ENCODE measurements around the gene FARP1. TPM values are rescaled to one million over a fixed set of nuclear protein-coding genes. Genes with fewer than 3 reads are reported as not detected.

FARP1 gene
- total RNA-seq, 1 experiment from 2014 or later: 96.6 TPM

DNA sequence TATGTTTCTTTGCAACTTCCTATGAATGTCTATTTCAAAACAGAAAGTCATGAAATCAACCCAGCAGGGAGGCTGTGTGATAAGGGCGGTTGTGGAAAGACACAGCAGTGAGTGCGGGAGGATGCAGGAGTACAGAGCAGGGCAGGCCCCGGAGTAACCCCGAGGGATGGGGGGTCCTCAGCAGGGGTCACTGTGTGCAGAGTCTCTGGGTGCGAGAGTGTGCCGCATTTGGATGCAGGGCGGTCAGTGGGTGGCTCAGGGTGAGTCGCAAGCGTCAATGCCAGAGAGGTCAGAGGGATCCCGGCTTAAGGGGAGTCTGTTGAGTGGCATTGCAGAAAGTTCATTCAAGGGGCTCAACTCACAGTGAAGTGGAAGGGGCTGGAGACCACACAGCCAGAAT lies 286.2 kb downstream of the FARP1 start (continued):
- TF ChIP-seq FOXJ3 (CRISPR knock-in tag; IDR thresholded peaks at IDR 0.05; ENCODE audit: borderline replicate concordance): no peak
- no peak for TF ChIP-seq HMGA2 (CRISPR knock-in tag; IDR thresholded peaks at IDR 0.05)
- TF ChIP-seq GRHL2 (CRISPR knock-in tag; IDR thresholded peaks at IDR 0.05; ENCODE audit: insufficient replicate concordance, severe bottlenecking): no peak
- TF ChIP-seq, protein P1, sequence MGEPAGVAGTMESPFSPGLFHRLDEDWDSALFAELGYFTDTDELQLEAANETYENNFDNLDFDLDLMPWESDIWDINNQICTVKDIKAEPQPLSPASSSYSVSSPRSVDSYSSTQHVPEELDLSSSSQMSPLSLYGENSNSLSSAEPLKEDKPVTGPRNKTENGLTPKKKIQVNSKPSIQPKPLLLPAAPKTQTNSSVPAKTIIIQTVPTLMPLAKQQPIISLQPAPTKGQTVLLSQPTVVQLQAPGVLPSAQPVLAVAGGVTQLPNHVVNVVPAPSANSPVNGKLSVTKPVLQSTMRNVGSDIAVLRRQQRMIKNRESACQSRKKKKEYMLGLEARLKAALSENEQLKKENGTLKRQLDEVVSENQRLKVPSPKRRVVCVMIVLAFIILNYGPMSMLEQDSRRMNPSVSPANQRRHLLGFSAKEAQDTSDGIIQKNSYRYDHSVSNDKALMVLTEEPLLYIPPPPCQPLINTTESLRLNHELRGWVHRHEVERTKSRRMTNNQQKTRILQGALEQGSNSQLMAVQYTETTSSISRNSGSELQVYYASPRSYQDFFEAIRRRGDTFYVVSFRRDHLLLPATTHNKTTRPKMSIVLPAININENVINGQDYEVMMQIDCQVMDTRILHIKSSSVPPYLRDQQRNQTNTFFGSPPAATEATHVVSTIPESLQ (CRISPR knock-in tag; IDR thresholded peaks at IDR 0.05): no peak
- TF ChIP-seq ZNF121 (CRISPR knock-in tag; IDR thresholded peaks at IDR 0.05): no peak

DNA sequence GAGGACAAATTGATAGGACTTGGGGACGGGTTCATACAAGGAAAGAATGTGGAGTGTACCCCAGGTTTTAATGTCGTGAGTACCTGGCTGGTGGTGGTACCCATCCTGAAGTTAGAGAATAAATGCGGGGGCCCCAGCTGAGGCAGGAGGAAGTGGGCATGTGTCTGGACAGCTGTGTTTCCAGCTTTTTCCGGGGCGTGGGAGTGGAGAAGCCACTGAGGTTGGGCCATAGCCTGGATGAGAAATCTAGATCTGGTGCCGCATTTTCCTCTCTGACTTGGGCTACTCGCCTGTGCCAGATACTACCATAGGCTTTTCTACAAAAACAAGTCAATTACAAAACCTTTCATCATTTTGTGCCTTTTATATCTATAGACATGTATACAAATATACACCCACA lies 286.6 kb downstream of the FARP1 start:
- ATAC-seq: no peak
- peaks cover 19% of the 10 kb centered on the region for H3K36me3 Mint-ChIP-seq
- CTCF ChIA-PET: no interaction called here

More for the DNA sequence above, 286.6 kb downstream of the FARP1 start:
- TF ChIP-seq, protein P2, sequence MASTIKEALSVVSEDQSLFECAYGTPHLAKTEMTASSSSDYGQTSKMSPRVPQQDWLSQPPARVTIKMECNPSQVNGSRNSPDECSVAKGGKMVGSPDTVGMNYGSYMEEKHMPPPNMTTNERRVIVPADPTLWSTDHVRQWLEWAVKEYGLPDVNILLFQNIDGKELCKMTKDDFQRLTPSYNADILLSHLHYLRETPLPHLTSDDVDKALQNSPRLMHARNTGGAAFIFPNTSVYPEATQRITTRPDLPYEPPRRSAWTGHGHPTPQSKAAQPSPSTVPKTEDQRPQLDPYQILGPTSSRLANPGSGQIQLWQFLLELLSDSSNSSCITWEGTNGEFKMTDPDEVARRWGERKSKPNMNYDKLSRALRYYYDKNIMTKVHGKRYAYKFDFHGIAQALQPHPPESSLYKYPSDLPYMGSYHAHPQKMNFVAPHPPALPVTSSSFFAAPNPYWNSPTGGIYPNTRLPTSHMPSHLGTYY (CRISPR knock-in tag; IDR thresholded peaks at IDR 0.05): no peak
- TF ChIP-seq FOXP1 (CRISPR knock-in tag; IDR thresholded peaks at IDR 0.05; ENCODE audit: borderline replicate concordance): no peak
- no peak for TF ChIP-seq GABPB1 (CRISPR knock-in tag; IDR thresholded peaks at IDR 0.05)
- no peak for TF ChIP-seq CREM (CRISPR knock-in tag; IDR thresholded peaks at IDR 0.05)
- TF ChIP-seq NR3C1 (CRISPR knock-in tag; conservative IDR thresholded peaks at IDR 0.05; ENCODE audit: low read depth): no peak
- no peak for TF ChIP-seq JUN (CRISPR knock-in tag; IDR thresholded peaks at IDR 0.05)
- TF ChIP-seq, protein P1 (CRISPR knock-in tag; IDR thresholded peaks at IDR 0.05): no peak
- no peak for TF ChIP-seq ZNF263 (CRISPR knock-in tag; IDR thresholded peaks at IDR 0.05; ENCODE audit: low read depth)
- TF ChIP-seq, protein P3, sequence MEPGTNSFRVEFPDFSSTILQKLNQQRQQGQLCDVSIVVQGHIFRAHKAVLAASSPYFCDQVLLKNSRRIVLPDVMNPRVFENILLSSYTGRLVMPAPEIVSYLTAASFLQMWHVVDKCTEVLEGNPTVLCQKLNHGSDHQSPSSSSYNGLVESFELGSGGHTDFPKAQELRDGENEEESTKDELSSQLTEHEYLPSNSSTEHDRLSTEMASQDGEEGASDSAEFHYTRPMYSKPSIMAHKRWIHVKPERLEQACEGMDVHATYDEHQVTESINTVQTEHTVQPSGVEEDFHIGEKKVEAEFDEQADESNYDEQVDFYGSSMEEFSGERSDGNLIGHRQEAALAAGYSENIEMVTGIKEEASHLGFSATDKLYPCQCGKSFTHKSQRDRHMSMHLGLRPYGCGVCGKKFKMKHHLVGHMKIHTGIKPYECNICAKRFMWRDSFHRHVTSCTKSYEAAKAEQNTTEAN (CRISPR knock-in tag; IDR thresholded peaks at IDR 0.05): no peak
- TF ChIP-seq, protein P4, sequence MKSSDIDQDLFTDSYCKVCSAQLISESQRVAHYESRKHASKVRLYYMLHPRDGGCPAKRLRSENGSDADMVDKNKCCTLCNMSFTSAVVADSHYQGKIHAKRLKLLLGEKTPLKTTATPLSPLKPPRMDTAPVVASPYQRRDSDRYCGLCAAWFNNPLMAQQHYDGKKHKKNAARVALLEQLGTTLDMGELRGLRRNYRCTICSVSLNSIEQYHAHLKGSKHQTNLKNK (CRISPR knock-in tag; IDR thresholded peaks at IDR 0.05): no peak
- TF ChIP-seq MXD4 (CRISPR knock-in tag; IDR thresholded peaks at IDR 0.05; ENCODE audit: borderline replicate concordance): no peak
- TF ChIP-seq NR2C2 (CRISPR knock-in tag; IDR thresholded peaks at IDR 0.05): no peak
- no peak for TF ChIP-seq SOX15 (CRISPR knock-in tag; IDR thresholded peaks at IDR 0.05)
- no peak for TF ChIP-seq NFATC4 (CRISPR knock-in tag; IDR thresholded peaks at IDR 0.05)
- TF ChIP-seq, protein P5, sequence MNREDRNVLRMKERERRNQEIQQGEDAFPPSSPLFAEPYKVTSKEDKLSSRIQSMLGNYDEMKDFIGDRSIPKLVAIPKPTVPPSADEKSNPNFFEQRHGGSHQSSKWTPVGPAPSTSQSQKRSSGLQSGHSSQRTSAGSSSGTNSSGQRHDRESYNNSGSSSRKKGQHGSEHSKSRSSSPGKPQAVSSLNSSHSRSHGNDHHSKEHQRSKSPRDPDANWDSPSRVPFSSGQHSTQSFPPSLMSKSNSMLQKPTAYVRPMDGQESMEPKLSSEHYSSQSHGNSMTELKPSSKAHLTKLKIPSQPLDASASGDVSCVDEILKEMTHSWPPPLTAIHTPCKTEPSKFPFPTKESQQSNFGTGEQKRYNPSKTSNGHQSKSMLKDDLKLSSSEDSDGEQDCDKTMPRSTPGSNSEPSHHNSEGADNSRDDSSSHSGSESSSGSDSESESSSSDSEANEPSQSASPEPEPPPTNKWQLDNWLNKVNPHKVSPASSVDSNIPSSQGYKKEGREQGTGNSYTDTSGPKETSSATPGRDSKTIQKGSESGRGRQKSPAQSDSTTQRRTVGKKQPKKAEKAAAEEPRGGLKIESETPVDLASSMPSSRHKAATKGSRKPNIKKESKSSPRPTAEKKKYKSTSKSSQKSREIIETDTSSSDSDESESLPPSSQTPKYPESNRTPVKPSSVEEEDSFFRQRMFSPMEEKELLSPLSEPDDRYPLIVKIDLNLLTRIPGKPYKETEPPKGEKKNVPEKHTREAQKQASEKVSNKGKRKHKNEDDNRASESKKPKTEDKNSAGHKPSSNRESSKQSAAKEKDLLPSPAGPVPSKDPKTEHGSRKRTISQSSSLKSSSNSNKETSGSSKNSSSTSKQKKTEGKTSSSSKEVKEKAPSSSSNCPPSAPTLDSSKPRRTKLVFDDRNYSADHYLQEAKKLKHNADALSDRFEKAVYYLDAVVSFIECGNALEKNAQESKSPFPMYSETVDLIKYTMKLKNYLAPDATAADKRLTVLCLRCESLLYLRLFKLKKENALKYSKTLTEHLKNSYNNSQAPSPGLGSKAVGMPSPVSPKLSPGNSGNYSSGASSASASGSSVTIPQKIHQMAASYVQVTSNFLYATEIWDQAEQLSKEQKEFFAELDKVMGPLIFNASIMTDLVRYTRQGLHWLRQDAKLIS (CRISPR knock-in tag; IDR thresholded peaks at IDR 0.05; ENCODE audit: borderline replicate concordance): no peak
- no peak for TF ChIP-seq ZNF219 (CRISPR knock-in tag; IDR thresholded peaks at IDR 0.05; ENCODE audit: borderline replicate concordance)
- TF ChIP-seq, protein P6, sequence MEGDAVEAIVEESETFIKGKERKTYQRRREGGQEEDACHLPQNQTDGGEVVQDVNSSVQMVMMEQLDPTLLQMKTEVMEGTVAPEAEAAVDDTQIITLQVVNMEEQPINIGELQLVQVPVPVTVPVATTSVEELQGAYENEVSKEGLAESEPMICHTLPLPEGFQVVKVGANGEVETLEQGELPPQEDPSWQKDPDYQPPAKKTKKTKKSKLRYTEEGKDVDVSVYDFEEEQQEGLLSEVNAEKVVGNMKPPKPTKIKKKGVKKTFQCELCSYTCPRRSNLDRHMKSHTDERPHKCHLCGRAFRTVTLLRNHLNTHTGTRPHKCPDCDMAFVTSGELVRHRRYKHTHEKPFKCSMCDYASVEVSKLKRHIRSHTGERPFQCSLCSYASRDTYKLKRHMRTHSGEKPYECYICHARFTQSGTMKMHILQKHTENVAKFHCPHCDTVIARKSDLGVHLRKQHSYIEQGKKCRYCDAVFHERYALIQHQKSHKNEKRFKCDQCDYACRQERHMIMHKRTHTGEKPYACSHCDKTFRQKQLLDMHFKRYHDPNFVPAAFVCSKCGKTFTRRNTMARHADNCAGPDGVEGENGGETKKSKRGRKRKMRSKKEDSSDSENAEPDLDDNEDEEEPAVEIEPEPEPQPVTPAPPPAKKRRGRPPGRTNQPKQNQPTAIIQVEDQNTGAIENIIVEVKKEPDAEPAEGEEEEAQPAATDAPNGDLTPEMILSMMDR (IDR thresholded peaks at IDR 0.05): no peak
- no peak for TF ChIP-seq RELA (CRISPR knock-in tag; IDR thresholded peaks at IDR 0.05; ENCODE audit: borderline replicate concordance)
- no peak for TF ChIP-seq ZNF121 (CRISPR knock-in tag; IDR thresholded peaks at IDR 0.05)
- no peak for TF ChIP-seq SP1 (CRISPR knock-in tag; conservative IDR thresholded peaks at IDR 0.05)
- no peak for DNase-seq (ENCODE audit: low spot score)
- H3K27ac Mint-ChIP-seq: no peak overlapping the region
- H3K4me3 Mint-ChIP-seq: no peak overlapping the region
- H3K9me3 Mint-ChIP-seq: no peaks in the 10 kb centered on the region
- POLR2A ChIA-PET: no interaction called here
- H3K27me3 Mint-ChIP-seq (ENCODE audit: low read depth): no peaks in the 10 kb centered on the region
- peaks cover 6% of the 10 kb centered on the region; the same call in 1 of the 2 replicates for H3K4me1 Mint-ChIP-seq

All from WTC11 (cell line).